ENCODE measurements around the gene MYADM. TPM values are rescaled to one million over a fixed set of nuclear protein-coding genes. Genes with fewer than 3 reads are reported as not detected.

MYADM gene
- total and polyA plus RNA-seq, 8 donors, result 14.0 to 57.6 (median 31.0) TPM

DNA sequence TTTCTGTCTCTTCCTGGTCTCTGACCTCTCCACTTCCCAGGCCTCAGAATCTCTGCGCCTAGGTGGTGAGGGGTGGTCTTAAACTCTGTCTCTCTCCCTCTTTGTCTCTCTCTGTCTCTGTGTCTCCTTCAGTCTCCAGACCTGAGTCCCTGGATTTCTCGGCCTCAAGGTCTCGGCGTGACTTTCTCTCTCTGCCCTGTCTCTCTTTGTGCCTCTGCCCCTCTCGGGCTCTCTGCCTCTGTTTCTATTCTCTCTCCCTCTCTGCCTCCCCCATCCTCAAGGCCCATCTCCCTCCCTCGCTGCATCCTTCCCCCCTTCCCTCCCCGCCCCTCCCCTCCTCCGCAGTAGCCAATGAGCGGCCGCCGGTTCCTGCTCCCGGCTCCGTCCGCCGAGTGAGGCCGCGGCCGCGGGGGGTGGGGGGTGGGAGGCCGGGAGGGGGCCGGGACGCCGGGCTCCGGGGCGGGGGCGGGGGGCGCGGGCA is 41.3 kb downstream of the MYADM start, which contains the start of gene CACNG7:
CACNG7 (plus strand) TSS at position 344 of the 481 bp plus-strand sequence. CDS start 3,554 bp downstream, outside the sequence.
- Histone ChIP-seq H3K4me1 (no peaks in the 10 kb centered on the region), H3K4me3 (no peak within 1 kb of the TSS), H3K36me3 (no peaks in the 10 kb centered on the region), H3K9me3 (no peaks in the 10 kb centered on the region), H3K27ac (no peak within 1 kb of the TSS), H3K27me3 (peaks cover 0 to 35% (median 9%) of the 10 kb centered on the region in 4 donors)
- intact Hi-C loops (cut with DNase I), result no loop called here
- 2 to 4% methylated on average over 23 to 28 of the region's 28 CpGs for WGBS, 2 donors
- DNase-seq (no peak), ATAC-seq (no peak), FAIRE-seq (no peak)
- TF ChIP-seq, protein P1, sequence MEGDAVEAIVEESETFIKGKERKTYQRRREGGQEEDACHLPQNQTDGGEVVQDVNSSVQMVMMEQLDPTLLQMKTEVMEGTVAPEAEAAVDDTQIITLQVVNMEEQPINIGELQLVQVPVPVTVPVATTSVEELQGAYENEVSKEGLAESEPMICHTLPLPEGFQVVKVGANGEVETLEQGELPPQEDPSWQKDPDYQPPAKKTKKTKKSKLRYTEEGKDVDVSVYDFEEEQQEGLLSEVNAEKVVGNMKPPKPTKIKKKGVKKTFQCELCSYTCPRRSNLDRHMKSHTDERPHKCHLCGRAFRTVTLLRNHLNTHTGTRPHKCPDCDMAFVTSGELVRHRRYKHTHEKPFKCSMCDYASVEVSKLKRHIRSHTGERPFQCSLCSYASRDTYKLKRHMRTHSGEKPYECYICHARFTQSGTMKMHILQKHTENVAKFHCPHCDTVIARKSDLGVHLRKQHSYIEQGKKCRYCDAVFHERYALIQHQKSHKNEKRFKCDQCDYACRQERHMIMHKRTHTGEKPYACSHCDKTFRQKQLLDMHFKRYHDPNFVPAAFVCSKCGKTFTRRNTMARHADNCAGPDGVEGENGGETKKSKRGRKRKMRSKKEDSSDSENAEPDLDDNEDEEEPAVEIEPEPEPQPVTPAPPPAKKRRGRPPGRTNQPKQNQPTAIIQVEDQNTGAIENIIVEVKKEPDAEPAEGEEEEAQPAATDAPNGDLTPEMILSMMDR (IDR thresholded peaks at IDR 0.05), result no peak

DNA sequence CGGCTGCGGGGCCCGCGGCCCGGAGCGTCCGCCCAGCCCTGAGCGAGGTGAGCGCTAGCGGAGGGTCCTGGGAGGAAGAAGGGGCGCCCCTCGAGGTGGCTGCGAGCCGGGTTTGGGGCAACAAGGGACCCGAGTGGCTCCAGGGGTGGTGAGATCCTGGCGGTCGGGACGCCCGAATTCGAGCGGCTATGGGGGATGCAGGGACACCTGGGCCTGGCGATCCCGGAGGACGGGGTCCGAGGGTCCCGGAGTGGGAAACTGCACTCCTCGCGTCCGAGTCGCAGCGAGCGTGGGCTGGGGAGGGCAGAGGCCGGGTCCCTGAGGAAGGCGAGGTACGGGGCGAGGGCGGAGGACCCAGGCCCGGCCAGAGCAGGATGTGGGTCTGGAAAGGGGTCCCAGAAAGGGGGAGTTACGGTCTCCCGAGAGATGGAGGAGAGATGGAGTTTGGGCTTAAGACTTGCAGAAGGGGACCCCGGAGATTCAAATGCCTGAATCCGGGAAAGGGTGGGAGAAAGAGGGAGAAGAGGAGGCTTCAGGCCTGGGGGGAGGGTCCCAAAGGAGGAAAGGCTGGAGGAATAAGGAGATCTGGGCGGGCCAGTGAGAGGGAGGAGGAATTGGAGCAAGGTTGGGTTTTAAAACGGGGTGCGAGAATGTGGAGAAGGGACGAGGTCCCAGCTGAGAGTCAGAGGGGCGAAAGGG is 41.9 kb downstream of the MYADM start:
- intact Hi-C loops (cut with DNase I), result no loop called here
- FAIRE-seq (no peak), DNase-seq (no peak), ATAC-seq (no peak)
- H3K36me3 ChIP-seq, result no peaks in the 10 kb centered on the region
- no peak overlapping the region for H3K27ac ChIP-seq
- TF ChIP-seq, protein P1 (IDR thresholded peaks at IDR 0.05), result no peak
- peaks cover 0 to 35% (median 9%) of the 10 kb centered on the region in 4 donors for H3K27me3 ChIP-seq
- no peaks in the 10 kb centered on the region for H3K9me3 ChIP-seq
- no peak overlapping the region for H3K4me3 ChIP-seq
- H3K4me1 ChIP-seq, result no peaks in the 10 kb centered on the region
- WGBS, 2 donors, result 1 to 2% methylated on average over 46 to 47 of the region's 47 CpGs

DNA sequence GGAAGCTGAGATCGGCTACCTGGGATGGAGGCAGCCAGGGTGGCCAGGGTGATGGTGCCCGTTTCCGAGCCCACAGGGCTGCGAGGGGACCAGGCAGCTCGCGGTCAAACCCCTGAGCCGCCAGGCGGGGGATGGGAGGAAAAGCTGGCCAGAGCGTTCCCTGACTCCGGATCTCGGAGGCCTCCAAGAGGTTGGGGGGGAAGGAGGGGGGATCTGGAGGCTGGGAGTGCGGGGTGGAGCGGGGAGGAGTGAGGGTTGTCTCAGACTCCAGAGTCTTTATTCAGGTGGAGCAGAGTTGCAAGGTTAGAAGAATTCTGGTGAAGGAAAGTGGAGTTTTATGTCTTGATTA is 42.5 kb downstream of the MYADM start:
- ATAC-seq, result no peak
- FAIRE-seq, result no peak
- TF ChIP-seq, protein P1 (IDR thresholded peaks at IDR 0.05), result no peak
- no peak overlapping the region for H3K4me3 ChIP-seq
- no peak for DNase-seq
- H3K27ac ChIP-seq, result no peak overlapping the region
- no peaks in the 10 kb centered on the region for H3K9me3 ChIP-seq
- H3K27me3 ChIP-seq, result peaks cover 0 to 35% (median 9%) of the 10 kb centered on the region in 4 donors
- no peaks in the 10 kb centered on the region for H3K36me3 ChIP-seq
- intact Hi-C loops (cut with DNase I), result no loop called here
- H3K4me1 ChIP-seq, result no peaks in the 10 kb centered on the region
- 0 to 2% methylated on average over 12 to 13 of the region's 13 CpGs for WGBS, 2 donors

DNA sequence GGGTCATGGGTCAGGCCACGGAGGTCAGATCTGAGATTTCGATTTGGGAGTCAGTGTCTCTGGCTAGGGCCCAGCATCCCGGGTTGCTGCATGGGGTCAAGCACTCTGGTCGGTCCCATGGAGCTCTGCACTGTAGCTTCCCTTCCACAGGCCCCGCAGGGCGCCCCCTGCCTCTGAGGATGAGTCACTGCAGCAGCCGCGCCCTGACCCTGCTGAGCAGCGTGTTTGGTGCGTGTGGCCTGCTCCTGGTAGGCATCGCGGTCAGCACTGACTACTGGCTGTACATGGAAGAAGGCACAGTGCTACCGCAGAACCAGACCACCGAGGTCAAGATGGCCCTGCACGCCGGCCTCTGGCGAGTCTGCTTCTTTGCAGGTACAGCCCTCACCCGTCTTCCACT is 45.0 kb downstream of the MYADM start:
- intact Hi-C loops (cut with DNase I), result no loop called here
- H3K4me1 ChIP-seq, result no peaks in the 10 kb centered on the region
- H3K9me3 ChIP-seq, result no peaks in the 10 kb centered on the region
- TF ChIP-seq, protein P1 (IDR thresholded peaks at IDR 0.05), result no peak
- no peak overlapping the region for H3K4me3 ChIP-seq
- ATAC-seq (no peak), DNase-seq (no peak), FAIRE-seq (no peak)
- H3K27ac ChIP-seq, result no peak overlapping the region
- 58 to 63% methylated on average over 18 of the region's 18 CpGs for WGBS, 2 donors
- no peaks in the 10 kb centered on the region for H3K36me3 ChIP-seq
- H3K27me3 ChIP-seq, result peaks cover 0 to 22% (median 7%) of the 10 kb centered on the region in 4 donors

- H3K4me1 ChIP-seq, result no peaks in the 10 kb centered on the region
- no peaks in the 10 kb centered on the region for H3K9me3 ChIP-seq
- ATAC-seq, result no peak
- DNase-seq, result no peak
- peaks cover 0 to 9% (median 0%) of the 10 kb centered on the region in 4 donors for H3K27me3 ChIP-seq
- WGBS, 2 donors, result 51 to 58% methylated on average over 8 of the region's 8 CpGs
- TF ChIP-seq, protein P1 (IDR thresholded peaks at IDR 0.05), result no peak
- intact Hi-C loops (cut with DNase I), result no loop called here
- no peak overlapping the region for H3K27ac ChIP-seq
- no peak for FAIRE-seq
- no peak overlapping the region for H3K4me3 ChIP-seq
- H3K36me3 ChIP-seq, result no peaks in the 10 kb centered on the region
These were observed 47.3 kb downstream of the MYADM start for GRCh38 chr19:53915000-53915399.
